K562 (cell line): Measurements from ENCODE around the gene SLC7A4. TPM values are rescaled to one million over a fixed set of nuclear protein-coding genes. Genes with fewer than 3 reads are reported as not detected.

Experiments
- ARID1B ChIP-seq: fragments of 450-650 bp; IDR thresholded peaks from 2 replicates; pipeline ENCODE4 v1.6.1; 2016; ENCODE audit warnings: antibody characterized with exemption, mild to moderate bottlenecking, inconsistent platforms
- BRCA1 ChIP-seq, 2 experiments: fragments of 450-650 bp in 1 of 2; sonication (generic) in 1 of 2; formaldehyde crosslinking in 1 of 2; IDR thresholded peaks; 2 replicates each; pipeline versions ENCODE4 v1.5.0 to v1.6.1; 2017 to 2020; ENCODE audit warnings: mild to moderate bottlenecking in 1 of 2, missing genetic modification reagents in 1 of 2
- CHD7 ChIP-seq: fragments of 200-600 bp; sonication (generic); IDR thresholded peaks from one replicate; pipeline ENCODE4 v1.6.1; 2012; ENCODE audit warnings: mild to moderate bottlenecking, low read depth, low read length, inconsistent platforms
- FOXK2 ChIP-seq, 2 experiments: fragments of 450-650 bp; IDR thresholded peaks in 1 of 2; conservative IDR thresholded peaks in 1 of 2; 2 replicates each; pipeline ENCODE4 v1.6.1; 2016; ENCODE audit warnings: low read depth in 2 of 2, mild to moderate bottlenecking in 1 of 2
- PHF21A ChIP-seq: fragments of 450-650 bp; IDR thresholded peaks from 2 replicates; pipeline ENCODE4 v1.6.1; 2017; ENCODE audit warnings: low read depth, borderline replicate concordance
- RNF2 ChIP-seq: sonication (generic); IDR thresholded peaks from 2 replicates; pipeline ENCODE4 v1.6.1; 2016
- SIN3B ChIP-seq: fragments of 450-650 bp; IDR thresholded peaks from 2 replicates; pipeline ENCODE4 v1.6.1; 2017; ENCODE audit warnings: low read depth, mild to moderate bottlenecking, moderate library complexity
- TCFL5 ChIP-seq: fragments of 250-450 bp; sonication (Bioruptor Pico); conservative IDR thresholded peaks from 2 replicates; pipeline ENCODE4 v1.6.1; 2021; ENCODE audit warnings: mild to moderate bottlenecking, moderate library complexity, matching md5 sums
- ZNF140 ChIP-seq: fragments of 250-450 bp; sonication (Bioruptor Pico); IDR thresholded peaks from 2 replicates; pipeline ENCODE4 v1.8.0; 2021; ENCODE audit warnings: moderate library complexity, mild to moderate bottlenecking, inconsistent platforms
- ZNF584 ChIP-seq: fragments of 200-800 bp; sonication (Bioruptor generic); IDR thresholded peaks from 2 replicates; pipeline ENCODE4 v1.6.1; 2016; ENCODE audit warnings: low read depth, mild to moderate bottlenecking, missing genetic modification characterization, missing compliant biosample characterization
- ZNF780A ChIP-seq: fragments of 250-450 bp; sonication (Bioruptor Pico); IDR thresholded peaks from 2 replicates; pipeline ENCODE4 v1.5.0; 2021; ENCODE audit warnings: mild to moderate bottlenecking
- polyA plus RNA-seq, 8 experiments: library from polyadenylated mRNA; depleted of rRNA in 4 of 8; stranded (reverse) in 5 of 8; unstranded in 3 of 8; fragments of >200 nt; fragmentation: Nextera tagmentation in 2 of 8; fragmentation: Illumina TruSeq in 1 of 8; extraction: Ambion mirVana in 2 of 8; extraction: Trizol in 1 of 8; gene quantifications; 2 replicates each; pipeline versions ENCODE4 v1.2.1 to v1.2.3, GENCODE V29; 2011 to 2014; ENCODE audit warnings: inconsistent platforms in 1 of 8, missing spikeins in 1 of 8
- total RNA-seq, 7 experiments: library from RNA; depleted of rRNA in 6 of 7; stranded (reverse); fragments of >200 nt in 6 of 7; fragmentation: Illumina TruSeq in 2 of 7; extraction: Trizol in 2 of 7; gene quantifications; 2 replicates each; pipeline versions ENCODE4 v1.2.1 to v1.2.3, GENCODE V29; 2011 to 2021; ENCODE audit warnings: low replicate concordance in 1 of 7
- TF ChIP-seq, protein P1 (sequence below): IDR thresholded peaks from 2 replicates; pipeline ENCODE4 v1.6.1; 2012; ENCODE audit warnings: low read depth, low read length, improper control_type of control experiment, borderline replicate concordance
- TF ChIP-seq, protein P2 (sequence below): sonication (generic); formaldehyde crosslinking; IDR thresholded peaks from 2 replicates; pipeline ENCODE4 v1.5.0; 2020; ENCODE audit warnings: missing genetic modification reagents

Gene SLC7A4
- total and polyA plus RNA-seq, 9 of the 15 experiments (the other 6 are each of a cell fraction or from before 2014, with no cell fraction given) = not detected

DNA sequence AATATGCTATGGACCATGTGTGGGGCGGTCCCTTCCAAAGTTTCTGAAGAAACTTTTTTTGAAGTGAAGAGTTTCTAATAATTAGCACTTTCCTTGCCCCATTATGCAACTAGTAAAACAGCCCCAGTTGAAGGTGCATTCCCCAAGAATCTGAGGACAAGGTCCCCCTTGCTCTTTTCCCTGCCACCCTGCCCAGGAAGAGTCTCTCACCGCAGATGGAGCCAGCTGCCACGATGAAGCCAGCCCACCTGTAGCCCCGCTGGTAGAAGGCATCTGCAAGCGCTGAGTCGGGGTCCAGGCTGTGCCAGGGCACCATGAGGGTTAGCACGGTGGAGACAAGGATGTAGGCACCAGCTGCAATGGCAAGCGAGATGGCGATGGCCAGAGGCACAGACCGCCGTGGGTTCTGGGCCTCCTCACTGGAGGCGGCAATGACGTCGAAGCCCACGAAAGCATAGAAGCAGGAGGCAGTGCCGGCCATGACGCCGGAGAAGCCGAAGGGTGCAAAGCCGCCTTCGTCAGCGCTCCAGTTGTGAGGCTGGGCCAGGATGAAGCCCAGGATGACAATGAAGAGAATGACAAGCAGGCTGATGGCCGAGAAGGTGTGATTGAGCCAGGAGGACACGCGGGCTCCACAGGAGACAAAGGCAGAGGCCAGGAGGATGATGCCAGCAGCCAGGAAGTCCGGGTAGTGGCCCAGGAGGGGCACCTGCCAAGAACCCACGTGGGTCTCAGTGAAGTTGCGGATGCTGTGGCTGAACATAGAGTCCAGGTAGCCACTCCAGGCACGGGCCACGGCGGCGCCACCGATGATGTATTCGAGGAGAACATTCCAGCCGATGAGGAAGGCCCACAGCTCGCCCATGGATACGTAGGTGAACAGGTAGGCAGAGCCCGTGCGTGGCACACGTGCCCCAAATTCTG lies 1.5 kb downstream of the SLC7A4 start (continued):
- no peak for TF ChIP-seq SIN3B
- no peak for TF ChIP-seq PHF21A
- TF ChIP-seq BRCA1 (IDR thresholded peaks at IDR 0.05) = no peak
- peak; percentile 73; the same call in 1 of the 2 replicates for TF ChIP-seq BRCA1 (CRISPR knock-in tag; IDR thresholded peaks at IDR 0.05)
- no peak for TF ChIP-seq ARID1B
- no peak for TF ChIP-seq RNF2
- TF ChIP-seq ZNF140 (CRISPR knock-in tag) = no peak
- TF ChIP-seq ZNF780A = no peak
- no peak for TF ChIP-seq FOXK2 (conservative IDR thresholded peaks at IDR 0.05 in 1 of 2, IDR thresholded peaks at IDR 0.05 in 1 of 2; ENCODE audit: low read depth in 2 of 2)
- TF ChIP-seq, protein P1, sequence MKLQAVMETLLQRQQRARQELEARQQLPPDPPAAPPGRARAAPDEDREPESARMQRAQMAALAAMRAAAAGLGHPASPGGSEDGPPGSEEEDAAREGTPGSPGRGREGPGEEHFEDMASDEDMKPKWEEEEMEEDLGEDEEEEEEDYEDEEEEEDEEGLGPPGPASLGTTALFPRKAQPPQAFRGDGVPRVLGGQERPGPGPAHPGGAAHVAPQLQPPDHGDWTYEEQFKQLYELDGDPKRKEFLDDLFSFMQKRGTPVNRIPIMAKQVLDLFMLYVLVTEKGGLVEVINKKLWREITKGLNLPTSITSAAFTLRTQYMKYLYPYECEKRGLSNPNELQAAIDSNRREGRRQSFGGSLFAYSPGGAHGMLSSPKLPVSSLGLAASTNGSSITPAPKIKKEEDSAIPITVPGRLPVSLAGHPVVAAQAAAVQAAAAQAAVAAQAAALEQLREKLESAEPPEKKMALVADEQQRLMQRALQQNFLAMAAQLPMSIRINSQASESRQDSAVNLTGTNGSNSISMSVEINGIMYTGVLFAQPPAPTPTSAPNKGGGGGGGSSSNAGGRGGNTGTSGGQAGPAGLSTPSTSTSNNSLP = no peak
- no peak for TF ChIP-seq TCFL5 (CRISPR knock-in tag)
- TF ChIP-seq ZNF584 (CRISPR knock-in tag) = no peak
- no peak for TF ChIP-seq CHD7
- TF ChIP-seq, protein P2, sequence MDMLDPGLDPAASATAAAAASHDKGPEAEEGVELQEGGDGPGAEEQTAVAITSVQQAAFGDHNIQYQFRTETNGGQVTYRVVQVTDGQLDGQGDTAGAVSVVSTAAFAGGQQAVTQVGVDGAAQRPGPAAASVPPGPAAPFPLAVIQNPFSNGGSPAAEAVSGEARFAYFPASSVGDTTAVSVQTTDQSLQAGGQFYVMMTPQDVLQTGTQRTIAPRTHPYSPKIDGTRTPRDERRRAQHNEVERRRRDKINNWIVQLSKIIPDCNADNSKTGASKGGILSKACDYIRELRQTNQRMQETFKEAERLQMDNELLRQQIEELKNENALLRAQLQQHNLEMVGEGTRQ (CRISPR knock-in tag) = peak; percentile 16; the same call in 1 of the 2 replicates
